ENCODE data around the gene SULT1C4.

The SULT1C4 gene

GRCh38 chr2:108377815-108378630 is at the start of gene SULT1C4:
Gene SULT1C4 (plus strand): TSS chr2:108377954. CDS start chr2:108378338, 384 bp downstream.
- no peak for TF ChIP-seq CTCF (IDR thresholded peaks at IDR 0.05; ENCODE audit: poor library complexity, severe bottlenecking)
- H3K27ac ChIP-seq (ENCODE audit: poor library complexity, severe bottlenecking), result no peak within 1 kb of the TSS
- H3K4me1 ChIP-seq (ENCODE audit: insufficient read depth, poor library complexity, severe bottlenecking), result peaks cover 7% of the 10 kb centered on the region
- H3K4me3 ChIP-seq (ENCODE audit: severe bottlenecking), result no peak within 1 kb of the TSS
- no peaks in the 10 kb centered on the region for H3K9me3 ChIP-seq (ENCODE audit: severe bottlenecking)
- ATAC-seq (ENCODE audit: low read depth) (no peak), DNase-seq (ENCODE audit: low spot score) (no peak)
- no peaks in the 10 kb centered on the region for H3K36me3 ChIP-seq (ENCODE audit: low read depth)
- H3K27me3 ChIP-seq (ENCODE audit: insufficient read depth, poor library complexity, severe bottlenecking), result no peaks in the 10 kb centered on the region

- Histone ChIP-seq H3K9me3 (ENCODE audit: severe bottlenecking) (no peaks in the 10 kb centered on the region), H3K4me1 (ENCODE audit: insufficient read depth, poor library complexity, severe bottlenecking) (peaks cover under 1% of the 10 kb centered on the region), H3K4me3 (ENCODE audit: severe bottlenecking) (no peak overlapping the region), H3K27ac (ENCODE audit: poor library complexity, severe bottlenecking) (no peak overlapping the region), H3K27me3 (ENCODE audit: insufficient read depth, poor library complexity, severe bottlenecking) (no peaks in the 10 kb centered on the region), H3K36me3 (ENCODE audit: low read depth) (no peaks in the 10 kb centered on the region)
- no peak for ATAC-seq (ENCODE audit: low read depth)
- TF ChIP-seq CTCF (IDR thresholded peaks at IDR 0.05; ENCODE audit: poor library complexity, severe bottlenecking), result no peak
- no peak for DNase-seq (ENCODE audit: low spot score)
Measured at GRCh38 chr2:108329771-108330170, 48.0 kb upstream of the SULT1C4 start.

- no peak for ATAC-seq (ENCODE audit: low read depth)
- no peak for TF ChIP-seq CTCF (IDR thresholded peaks at IDR 0.05; ENCODE audit: poor library complexity, severe bottlenecking)
Measured at GRCh38 chr2:108330979-108331378, 46.8 kb upstream of the SULT1C4 start.

GRCh38 chr2:108345951-108346350 is 31.8 kb upstream of the SULT1C4 start:
- Histone ChIP-seq H3K9me3 (ENCODE audit: severe bottlenecking) (no peaks in the 10 kb centered on the region), H3K36me3 (ENCODE audit: low read depth) (no peaks in the 10 kb centered on the region), H3K27me3 (ENCODE audit: insufficient read depth, poor library complexity, severe bottlenecking) (no peaks in the 10 kb centered on the region), H3K4me3 (ENCODE audit: severe bottlenecking) (no peak overlapping the region), H3K27ac (ENCODE audit: poor library complexity, severe bottlenecking) (no peak overlapping the region), H3K4me1 (ENCODE audit: insufficient read depth, poor library complexity, severe bottlenecking) (no peaks in the 10 kb centered on the region)
- ATAC-seq (ENCODE audit: low read depth), result no peak
- no peak for DNase-seq (ENCODE audit: low spot score)
- no peak for TF ChIP-seq CTCF (IDR thresholded peaks at IDR 0.05; ENCODE audit: poor library complexity, severe bottlenecking)

More at GRCh38 chr2:108330979-108331378, 46.8 kb upstream of the SULT1C4 start:
- DNase-seq (ENCODE audit: low spot score), result no peak
- Histone ChIP-seq H3K4me3 (ENCODE audit: severe bottlenecking) (no peak overlapping the region), H3K9me3 (ENCODE audit: severe bottlenecking) (no peaks in the 10 kb centered on the region), H3K27me3 (ENCODE audit: insufficient read depth, poor library complexity, severe bottlenecking) (no peaks in the 10 kb centered on the region), H3K4me1 (ENCODE audit: insufficient read depth, poor library complexity, severe bottlenecking) (no peaks in the 10 kb centered on the region), H3K36me3 (ENCODE audit: low read depth) (no peaks in the 10 kb centered on the region), H3K27ac (ENCODE audit: poor library complexity, severe bottlenecking) (no peak overlapping the region)

GRCh38 chr2:108346827-108347226 is 30.9 kb upstream of the SULT1C4 start:
- TF ChIP-seq CTCF (IDR thresholded peaks at IDR 0.05; ENCODE audit: poor library complexity, severe bottlenecking), result no peak
- no peaks in the 10 kb centered on the region for H3K4me1 ChIP-seq (ENCODE audit: insufficient read depth, poor library complexity, severe bottlenecking)
- ATAC-seq (ENCODE audit: low read depth), result no peak
- no peak overlapping the region for H3K4me3 ChIP-seq (ENCODE audit: severe bottlenecking)
- no peak overlapping the region for H3K27ac ChIP-seq (ENCODE audit: poor library complexity, severe bottlenecking)
- no peaks in the 10 kb centered on the region for H3K27me3 ChIP-seq (ENCODE audit: insufficient read depth, poor library complexity, severe bottlenecking)
- no peaks in the 10 kb centered on the region for H3K36me3 ChIP-seq (ENCODE audit: low read depth)
- DNase-seq (ENCODE audit: low spot score), result no peak
- H3K9me3 ChIP-seq (ENCODE audit: severe bottlenecking), result no peaks in the 10 kb centered on the region
